Neutrophil (primary cell): ENCODE measurements around the gene CNKSR3.

Experiments
- H3K27ac ChIP-seq: fragments of 200-600 bp; sonication (generic); 2 replicates; pipeline ENCODE4 v1.5.1; 2016; ENCODE audit warnings: mild to moderate bottlenecking, moderate library complexity
- H3K27me3 ChIP-seq: fragments of 200-600 bp; sonication (generic); 2 replicates; pipeline ENCODE4 v1.6.0; 2016; ENCODE audit warnings: mild to moderate bottlenecking
- H3K36me3 ChIP-seq: fragments of 200-600 bp; sonication (generic); 2 replicates; pipeline ENCODE4 v1.5.1; 2017
- H3K4me1 ChIP-seq, 2 experiments: fragments of 200-600 bp in 1 of 2; sonication (generic) in 1 of 2; 1 replicate in 1 of 2; 2 replicates in 1 of 2; pipeline versions ENCODE4 v1.5.1 to v1.6.1; 2013 to 2016; ENCODE audit warnings: low read depth in 1 of 2, low read length in 1 of 2, mild to moderate bottlenecking in 1 of 2, moderate library complexity in 1 of 2; ENCODE audit not compliant: control insufficient read depth in 1 of 2, insufficient read depth in 1 of 2
- H3K4me3 ChIP-seq, 2 experiments: fragments of 200-600 bp in 1 of 2; sonication (generic) in 1 of 2; 1 replicate in 1 of 2; 2 replicates in 1 of 2; pipeline ENCODE4 v1.5.1; 2013 to 2016; ENCODE audit warnings: low read depth in 1 of 2, low read length in 1 of 2, mild to moderate bottlenecking in 1 of 2, moderate library complexity in 1 of 2
- H3K9me3 ChIP-seq: fragments of 200-600 bp; sonication (generic); 2 replicates; pipeline ENCODE4 v1.5.1; 2016
- CTCF ChIP-seq: fragments of 200-600 bp; sonication (generic); IDR thresholded peaks from 2 replicates; pipeline ENCODE4 v1.5.1; 2016; ENCODE audit warnings: antibody characterized with exemption

Gene CNKSR3

DNA sequence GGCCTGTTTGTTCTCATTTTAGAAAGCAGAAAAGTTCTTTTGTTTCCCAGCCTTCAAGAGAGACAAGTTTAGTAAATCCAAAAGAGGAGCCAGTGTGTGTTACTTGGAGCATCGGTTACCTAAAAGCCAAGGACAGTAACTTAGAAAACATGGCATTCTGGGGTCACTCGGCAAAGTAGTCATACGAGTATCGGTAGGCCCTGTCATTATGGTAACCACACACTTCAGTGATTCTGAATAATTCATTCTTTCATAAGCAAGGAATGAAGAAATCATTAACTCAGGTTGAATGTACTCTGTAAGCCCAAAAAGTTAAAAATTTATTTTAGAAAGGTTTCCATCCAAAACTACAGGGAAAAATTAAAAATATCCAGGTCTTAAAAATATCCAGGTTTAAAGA lies 34.0 kb downstream of the CNKSR3 start:
- Histone ChIP-seq H3K36me3 (no peaks in the 10 kb centered on the region), H3K4me3 (no peak overlapping the region), H3K9me3 (no peaks in the 10 kb centered on the region), H3K4me1 (no peaks in the 10 kb centered on the region), H3K27ac (no peak overlapping the region), H3K27me3 (no peaks in the 10 kb centered on the region)
- no peak for TF ChIP-seq CTCF

DNA sequence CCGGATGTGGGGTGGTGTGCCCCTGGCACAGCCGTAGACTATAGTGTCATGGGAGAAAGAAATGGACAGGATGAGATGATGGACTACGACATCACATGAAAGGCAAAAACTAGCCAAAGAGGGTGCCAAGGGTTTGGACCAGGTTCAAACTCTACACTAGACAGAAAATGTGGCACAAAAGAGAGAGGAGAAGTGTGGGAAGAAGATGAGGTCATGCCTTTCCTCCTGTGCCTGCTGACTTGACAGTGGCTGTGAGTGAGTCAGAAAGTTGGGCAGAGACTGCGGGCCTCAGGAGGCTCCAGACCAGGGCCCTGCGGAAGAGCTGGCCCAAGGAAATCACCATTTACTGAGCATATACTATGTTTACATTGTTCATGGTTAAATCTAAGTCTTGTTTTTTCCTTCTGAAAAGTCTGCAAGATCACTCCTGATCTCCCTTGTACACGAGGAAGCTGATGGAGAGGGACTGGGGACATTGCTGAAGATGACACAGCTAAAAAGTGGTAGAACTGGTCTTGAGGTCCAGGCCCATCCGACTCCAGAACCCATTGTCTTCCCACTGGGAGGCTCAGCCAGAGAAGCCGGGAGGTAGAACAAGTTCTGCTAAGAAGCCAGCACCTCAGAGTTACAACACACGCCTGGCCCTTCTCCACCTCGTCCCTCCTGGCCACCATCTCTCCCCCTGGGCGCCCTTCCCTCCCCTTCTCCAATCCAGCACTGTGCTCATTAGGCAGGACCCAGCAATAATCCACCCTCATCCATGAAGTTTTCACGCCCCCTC lies 35.6 kb downstream of the CNKSR3 start:
- no peak overlapping the region for H3K27ac ChIP-seq
- TF ChIP-seq CTCF, result no peak
- H3K4me1 ChIP-seq, result no peaks in the 10 kb centered on the region
- H3K4me3 ChIP-seq, result no peak overlapping the region
- no peaks in the 10 kb centered on the region for H3K9me3 ChIP-seq
- H3K36me3 ChIP-seq, result no peaks in the 10 kb centered on the region
- no peaks in the 10 kb centered on the region for H3K27me3 ChIP-seq

GRCh38 chr6:154473324-154473723 lies 37.2 kb downstream of the CNKSR3 start:
- TF ChIP-seq CTCF, result no peak
- Histone ChIP-seq H3K9me3 (no peaks in the 10 kb centered on the region), H3K27ac (no peak overlapping the region), H3K27me3 (no peaks in the 10 kb centered on the region), H3K4me1 (no peaks in the 10 kb centered on the region), H3K4me3 (no peak overlapping the region), H3K36me3 (no peaks in the 10 kb centered on the region)

DNA sequence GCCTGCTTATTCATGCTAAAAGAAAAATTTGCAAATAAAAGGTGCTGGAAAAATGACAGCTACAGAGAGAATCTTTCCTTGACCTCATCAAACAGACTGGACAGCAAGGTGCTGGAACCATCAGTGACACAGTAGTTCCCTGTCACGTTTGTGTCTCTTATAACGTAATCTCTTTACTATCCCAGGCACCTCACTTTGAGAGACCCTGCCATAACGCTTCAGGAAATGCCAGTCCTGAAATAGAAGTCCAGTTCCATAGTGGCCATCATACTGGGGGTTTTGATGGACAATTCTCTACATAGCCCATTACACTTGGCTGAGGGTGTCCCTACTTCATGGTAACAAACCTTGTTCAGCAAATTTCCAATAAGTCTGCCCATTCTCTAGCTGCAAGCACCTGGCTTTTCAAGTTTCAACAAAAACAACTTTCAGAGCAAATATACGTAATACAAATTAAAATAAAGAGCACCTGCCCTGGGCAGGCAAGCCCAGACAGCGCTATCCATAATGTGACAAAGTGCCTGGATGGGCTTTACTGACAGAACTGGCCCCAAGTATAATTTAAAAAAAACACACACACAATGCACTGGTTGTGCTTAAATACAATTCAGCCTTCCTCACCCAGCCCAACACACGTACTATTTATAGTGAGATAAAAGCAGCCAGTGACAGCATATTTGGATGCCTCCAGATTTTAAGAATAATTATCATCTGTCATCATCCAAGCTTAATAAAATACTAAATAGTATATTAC lies 38.7 kb downstream of the CNKSR3 start:
- H3K27me3 ChIP-seq, result no peaks in the 10 kb centered on the region
- no peak for TF ChIP-seq CTCF
- H3K4me1 ChIP-seq, result no peaks in the 10 kb centered on the region
- H3K27ac ChIP-seq, result no peak overlapping the region
- H3K36me3 ChIP-seq, result no peaks in the 10 kb centered on the region
- H3K4me3 ChIP-seq, result no peak overlapping the region
- no peaks in the 10 kb centered on the region for H3K9me3 ChIP-seq

DNA sequence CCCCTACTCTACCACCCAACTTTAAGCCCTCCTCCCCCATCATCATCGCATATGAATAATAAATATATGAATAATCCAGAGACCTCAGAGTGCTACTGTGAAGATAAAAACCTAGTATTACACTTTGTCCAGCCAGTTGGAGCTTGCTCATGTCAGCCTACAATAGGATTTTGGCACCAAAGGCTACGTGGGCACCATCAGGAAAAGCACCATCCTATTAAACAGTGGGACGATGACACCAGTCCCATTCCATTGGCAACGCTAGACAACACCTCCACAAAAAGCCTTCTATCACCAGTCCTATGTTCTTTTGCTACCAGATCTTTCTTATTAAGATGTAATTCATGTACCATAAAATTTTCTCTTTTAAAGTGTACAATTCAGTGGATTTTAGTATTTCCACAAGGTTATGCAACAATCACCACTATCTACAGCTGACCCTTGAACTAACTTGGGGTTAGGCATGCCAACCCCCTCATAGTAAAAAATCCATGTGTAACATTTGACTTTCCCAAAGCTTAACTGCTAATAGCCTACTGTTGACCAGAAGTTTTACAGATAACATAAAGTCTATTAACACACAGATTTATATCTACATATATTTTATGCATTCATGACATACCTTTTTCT lies 41.1 kb downstream of the CNKSR3 start:
- no peaks in the 10 kb centered on the region for H3K36me3 ChIP-seq
- H3K4me1 ChIP-seq, result no peaks in the 10 kb centered on the region
- TF ChIP-seq CTCF, result no peak
- no peaks in the 10 kb centered on the region for H3K9me3 ChIP-seq
- H3K27me3 ChIP-seq, result no peaks in the 10 kb centered on the region
- H3K27ac ChIP-seq, result no peak overlapping the region
- no peak overlapping the region for H3K4me3 ChIP-seq
